GM19463 (cell line): Measurements from ENCODE around the gene OR2A2.

Source experiments
- ATAC-seq: cut with Tn5 transposase; IDR thresholded peaks from one replicate; pipeline ENCODE4 v1.9.1; 2021; ENCODE audit warnings: mild to moderate bottlenecking, moderate library complexity; ENCODE audit not compliant: unreplicated experiment

OR2A2 gene

GRCh38 chr7:144134116-144134515, 24.7 kb downstream of the OR2A2 start:
- ATAC-seq, result no peak

GRCh38 chr7:144137501-144137900, 28.1 kb downstream of the OR2A2 start:
- no peak for ATAC-seq

- ATAC-seq, result no peak
Measured at GRCh38 chr7:144142187-144142586, 32.8 kb downstream of the OR2A2 start.

GRCh38 chr7:144144426-144144825, 35.0 kb downstream of the OR2A2 start:
- no peak for ATAC-seq

GRCh38 chr7:144148224-144148827, 38.9 kb downstream of the OR2A2 start:
- no peak for ATAC-seq

- ATAC-seq, result no peak
Measured at GRCh38 chr7:144158861-144159260, 49.5 kb downstream of the OR2A2 start.
